Stimulated activated CD4-positive, alpha-beta T cell treated with anti-CD3 and anti-CD28 coated beads, Interleukin-2, amount 100 ng/mL, for 4 hours (primary cell): ENCODE results near the gene SLC2A9.

Source experiments
- DNase-seq: peaks from one replicate; pipeline ENCODE4 v3.0.0-alpha.2; 2020; ENCODE audit warnings: low read depth

The SLC2A9 gene

GRCh38 chr4:9962611-9963314, 58.5 kb downstream of the SLC2A9 start:
- no peak for DNase-seq

GRCh38 chr4:9954468-9954867, 66.8 kb downstream of the SLC2A9 start:
- DNase-seq: no peak

- DNase-seq: no peak
Observed at GRCh38 chr4:9953089-9953488, 68.2 kb downstream of the SLC2A9 start.

GRCh38 chr4:9952415-9952950, 68.8 kb downstream of the SLC2A9 start:
- no peak for DNase-seq

- DNase-seq: no peak
Observed at GRCh38 chr4:9949573-9949972, 71.7 kb downstream of the SLC2A9 start.

GRCh38 chr4:9947168-9948062, 73.9 kb downstream of the SLC2A9 start:
- DNase-seq: no peak

GRCh38 chr4:9946170-9946569, 75.1 kb downstream of the SLC2A9 start:
- no peak for DNase-seq

- no peak for DNase-seq
Observed at GRCh38 chr4:9944431-9945425, 76.6 kb downstream of the SLC2A9 start.

GRCh38 chr4:9943761-9944160, 77.5 kb downstream of the SLC2A9 start:
- no peak for DNase-seq

- no peak for DNase-seq
Observed at GRCh38 chr4:9942921-9943600, 78.2 kb downstream of the SLC2A9 start.

- DNase-seq: no peak
Observed at GRCh38 chr4:9942139-9942538, 79.2 kb downstream of the SLC2A9 start.

GRCh38 chr4:9940041-9940440, 81.3 kb downstream of the SLC2A9 start:
- DNase-seq: no peak

GRCh38 chr4:9938933-9939332, 82.4 kb downstream of the SLC2A9 start:
- DNase-seq: no peak

GRCh38 chr4:9937078-9937477, 84.2 kb downstream of the SLC2A9 start:
- no peak for DNase-seq

- DNase-seq: no peak
Observed at GRCh38 chr4:9936129-9936644, 85.1 kb downstream of the SLC2A9 start.

- no peak for DNase-seq
Observed at GRCh38 chr4:9933956-9934355, 87.3 kb downstream of the SLC2A9 start.

- no peak for DNase-seq
Observed at GRCh38 chr4:9933184-9933583, 88.1 kb downstream of the SLC2A9 start.

- no peak for DNase-seq
Observed at GRCh38 chr4:9932771-9933170, 88.5 kb downstream of the SLC2A9 start.

GRCh38 chr4:9931146-9931545, 90.2 kb downstream of the SLC2A9 start:
- DNase-seq: no peak

GRCh38 chr4:9929111-9929510, 92.2 kb downstream of the SLC2A9 start:
- no peak for DNase-seq
